Measurements from ENCODE around the gene MYO9B. TPM values are rescaled to one million over a fixed set of nuclear protein-coding genes. Genes with fewer than 3 reads are reported as not detected.

Gene MYO9B
- total RNA-seq, 1 experiment from 2014 or later = 74.6 TPM

DNA sequence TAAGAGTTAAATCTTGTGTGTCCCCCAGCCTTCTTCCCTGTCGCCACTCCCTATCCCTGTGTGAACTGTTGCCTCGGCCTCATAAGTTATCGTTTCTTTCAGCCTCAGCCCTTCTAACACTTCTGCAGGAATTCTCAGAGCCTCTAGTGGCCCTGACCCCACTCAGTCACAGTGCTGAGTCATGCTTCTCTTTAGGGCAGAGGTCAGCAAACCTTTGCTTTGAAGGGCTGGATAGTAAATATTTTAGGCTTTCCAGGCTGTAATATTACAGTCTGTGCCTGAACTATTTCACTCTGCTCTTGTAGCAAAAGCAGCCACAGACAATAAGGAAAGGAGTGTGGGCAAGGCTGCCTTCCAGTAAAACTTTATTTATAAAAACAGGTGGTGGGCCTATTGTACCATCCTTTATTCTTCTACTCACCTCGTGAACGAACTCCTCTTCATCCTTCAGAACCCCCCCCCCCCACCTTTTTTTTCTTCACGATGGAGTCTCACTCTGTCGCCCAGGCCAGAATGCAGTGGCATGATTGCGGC lies 22.1 kb downstream of the MYO9B start:
- no peaks in the 10 kb centered on the region for H3K27me3 ChIP-seq (ENCODE audit: insufficient read depth, low read length)
- H3K9ac ChIP-seq (ENCODE audit: low read length) = peak overlapping the region; percentile 23; the same call in 1 of the 2 replicates
- peaks cover 18 to 19% of the 10 kb centered on the region in 2 experiments for H3K4me1 ChIP-seq (ENCODE audit: control insufficient read depth in 1 of 2, insufficient read depth in 2 of 2, low read length in 2 of 2)
- intact Hi-C loops (cut with micrococcal nuclease) = no loop called here
- no peaks in the 10 kb centered on the region for H3K9me2 ChIP-seq (ENCODE audit: insufficient read depth)
- peak; percentile 75 for ATAC-seq
- peak overlapping the region; percentile 71 for H3K4me2 ChIP-seq (ENCODE audit: low read length)
- CTCF ChIA-PET = no interaction called here
- TF ChIP-seq TCF7L2 (IDR thresholded peaks at IDR 0.05; ENCODE audit: borderline replicate concordance, extremely low read depth, insufficient read depth, insufficient read length) = peak; percentile 50
- no peak for TF ChIP-seq YY1 (IDR thresholded peaks at IDR 0.05; ENCODE audit: extremely low read depth, insufficient replicate concordance, low read depth, low read length)
- no peak for TF ChIP-seq POLR2AphosphoS5 (IDR thresholded peaks at IDR 0.05; ENCODE audit: low read depth, low read length)
- H2AFZ ChIP-seq (ENCODE audit: low read depth, low read length, poor library complexity, severe bottlenecking) = no peak overlapping the region
- RAD21 ChIA-PET (ENCODE audit: low non-redundant PET in 1 of 2, low total read pairs in 2 of 2, uncharacterized antibody in 2 of 2, unreplicated experiment in 2 of 2) = no interaction called here
- DNase-seq (ENCODE audit: low read depth, low spot score) = no peak
- peaks cover 74% of the 10 kb centered on the region for H3K79me2 ChIP-seq (ENCODE audit: insufficient read depth, low read length)
- H4K20me1 ChIP-seq (ENCODE audit: insufficient read depth) = no peaks in the 10 kb centered on the region
- POLR2A ChIA-PET = no interaction called here
- peak overlapping the region in 1 of 2 experiments; percentile 7; a peak in 1 of 4 replicates for H3K4me3 ChIP-seq (replicated peaks in 1 of 2; ENCODE audit: low read depth in 1 of 2, low read length in 2 of 2)
- peaks cover 6 to 10% of the 10 kb centered on the region in 2 experiments for H3K36me3 ChIP-seq (ENCODE audit: control insufficient read depth in 1 of 2, insufficient read depth in 2 of 2, low read length in 2 of 2)
- H3K9me3 ChIP-seq (ENCODE audit: control insufficient read depth in 1 of 2, insufficient read depth in 1 of 2, low read depth in 1 of 2, low read length in 2 of 2) = no peaks in the 10 kb centered on the region
- no TSS peak for BruUV-seq (replicated peaks)
- H3K27ac ChIP-seq (ENCODE audit: low read depth, low read length) = peak overlapping the region; percentile 32

DNA sequence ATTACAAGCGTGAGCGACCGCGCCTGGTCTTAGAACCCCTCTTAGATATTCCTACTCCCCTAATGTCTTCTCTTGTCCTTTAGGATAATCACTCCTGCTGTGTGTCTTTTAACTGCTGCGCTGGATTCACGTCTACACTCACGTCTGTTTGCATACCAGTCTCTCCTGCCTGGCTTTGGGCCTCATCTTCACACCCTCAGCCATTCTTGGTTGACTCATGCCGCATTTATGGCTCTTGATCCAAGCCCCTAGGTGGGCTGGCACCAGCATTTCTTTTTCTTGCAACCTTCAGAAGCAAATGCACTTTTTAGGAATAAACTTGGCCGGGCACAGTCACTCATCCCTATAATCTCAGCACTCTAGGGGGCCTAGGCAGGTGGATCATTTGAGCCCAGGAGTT lies 22.7 kb downstream of the MYO9B start:
- ATAC-seq = no peak
- H3K4me2 ChIP-seq (ENCODE audit: low read length) = peak overlapping the region; percentile 71; the same call in 1 of the 2 replicates
- no peaks in the 10 kb centered on the region for H3K27me3 ChIP-seq (ENCODE audit: insufficient read depth, low read length)
- H3K4me3 ChIP-seq (replicated peaks in 1 of 2; ENCODE audit: low read depth in 1 of 2, low read length in 2 of 2) = no peak overlapping the region
- peaks cover 18 to 19% of the 10 kb centered on the region in 2 experiments for H3K4me1 ChIP-seq (ENCODE audit: control insufficient read depth in 1 of 2, insufficient read depth in 2 of 2, low read length in 2 of 2)
- H3K36me3 ChIP-seq (ENCODE audit: control insufficient read depth in 1 of 2, insufficient read depth in 2 of 2, low read length in 2 of 2) = peaks cover 10 to 11% of the 10 kb centered on the region in 2 experiments
- BruUV-seq (replicated peaks) = no TSS peak
- ChIA-PET RAD21 (ENCODE audit: low non-redundant PET in 1 of 2, low total read pairs in 2 of 2, uncharacterized antibody in 2 of 2, unreplicated experiment in 2 of 2) (no interaction called here), POLR2A (no interaction called here), CTCF (no interaction called here)
- intact Hi-C loops (cut with micrococcal nuclease) = no loop called here
- DNase-seq (ENCODE audit: low read depth, low spot score) = no peak
- H3K9me3 ChIP-seq (ENCODE audit: control insufficient read depth in 1 of 2, insufficient read depth in 1 of 2, low read depth in 1 of 2, low read length in 2 of 2) = no peaks in the 10 kb centered on the region
- H3K79me2 ChIP-seq (ENCODE audit: insufficient read depth, low read length) = peaks cover 72% of the 10 kb centered on the region
- TF ChIP-seq CEBPB (IDR thresholded peaks at IDR 0.05; ENCODE audit: low read depth) = no peak
- TF ChIP-seq, protein P1, sequence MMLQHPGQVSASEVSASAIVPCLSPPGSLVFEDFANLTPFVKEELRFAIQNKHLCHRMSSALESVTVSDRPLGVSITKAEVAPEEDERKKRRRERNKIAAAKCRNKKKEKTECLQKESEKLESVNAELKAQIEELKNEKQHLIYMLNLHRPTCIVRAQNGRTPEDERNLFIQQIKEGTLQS (IDR thresholded peaks at IDR 0.05) = no peak
- H4K20me1 ChIP-seq (ENCODE audit: insufficient read depth) = no peaks in the 10 kb centered on the region
- no peaks in the 10 kb centered on the region for H3K9me2 ChIP-seq (ENCODE audit: insufficient read depth)
- no peak overlapping the region for H3K9ac ChIP-seq (ENCODE audit: low read length)
- H3K27ac ChIP-seq (ENCODE audit: low read depth, low read length) = peak overlapping the region; percentile 32; the same call in 1 of the 2 replicates
- no peak overlapping the region for H2AFZ ChIP-seq (ENCODE audit: low read depth, low read length, poor library complexity, severe bottlenecking)

Measured in HCT116 (cell line).